Measurements from ENCODE around the gene MYOM1. TPM values are rescaled to one million over a fixed set of nuclear protein-coding genes. Genes with fewer than 3 reads are reported as not detected.

Gene MYOM1
- total RNA-seq, 1 donor from 2014 or later = 1.1 TPM

GRCh38 chr18:3118195-3119010, 101.4 kb downstream of the MYOM1 start:
- H3K27ac Mint-ChIP-seq = no peak overlapping the region
- DNase-seq (ENCODE audit: low spot score, unreplicated experiment) = no peak
- TF ChIP-seq CTCF (IDR thresholded peaks at IDR 0.05; ENCODE audit: unreplicated experiment) = no peak
- H3K27me3 Mint-ChIP-seq = peaks cover 2% of the 10 kb centered on the region
- no peak overlapping the region for H3K4me3 Mint-ChIP-seq (ENCODE audit: low read depth)
- peaks cover 4% of the 10 kb centered on the region for H3K9me3 Mint-ChIP-seq (ENCODE audit: low read depth)
- H3K36me3 Mint-ChIP-seq (ENCODE audit: insufficient read depth) = no peaks in the 10 kb centered on the region
- peaks cover 9% of the 10 kb centered on the region for H3K4me1 Mint-ChIP-seq (ENCODE audit: low read depth)

GRCh38 chr18:3117493-3118192, 102.1 kb downstream of the MYOM1 start:
- no peak overlapping the region for H3K27ac Mint-ChIP-seq
- H3K9me3 Mint-ChIP-seq (ENCODE audit: low read depth) = peaks cover 4% of the 10 kb centered on the region
- H3K4me1 Mint-ChIP-seq (ENCODE audit: low read depth) = peaks cover 9% of the 10 kb centered on the region
- peaks cover 2% of the 10 kb centered on the region for H3K27me3 Mint-ChIP-seq
- DNase-seq (ENCODE audit: low spot score, unreplicated experiment) = no peak
- H3K36me3 Mint-ChIP-seq (ENCODE audit: insufficient read depth) = no peaks in the 10 kb centered on the region
- TF ChIP-seq CTCF (IDR thresholded peaks at IDR 0.05; ENCODE audit: unreplicated experiment) = no peak
- no peak overlapping the region for H3K4me3 Mint-ChIP-seq (ENCODE audit: low read depth)

- DNase-seq (ENCODE audit: low spot score, unreplicated experiment) = no peak
- H3K36me3 Mint-ChIP-seq (ENCODE audit: insufficient read depth) = no peaks in the 10 kb centered on the region
- no peak overlapping the region for H3K4me3 Mint-ChIP-seq (ENCODE audit: low read depth)
- peaks cover 9% of the 10 kb centered on the region for H3K4me1 Mint-ChIP-seq (ENCODE audit: low read depth)
- no peaks in the 10 kb centered on the region for H3K9me3 Mint-ChIP-seq (ENCODE audit: low read depth)
- peaks cover 2% of the 10 kb centered on the region for H3K27me3 Mint-ChIP-seq
- H3K27ac Mint-ChIP-seq = no peak overlapping the region
- no peak for TF ChIP-seq CTCF (IDR thresholded peaks at IDR 0.05; ENCODE audit: unreplicated experiment)
Measured at GRCh38 chr18:3115447-3116030, 104.2 kb downstream of the MYOM1 start.

DNA sequence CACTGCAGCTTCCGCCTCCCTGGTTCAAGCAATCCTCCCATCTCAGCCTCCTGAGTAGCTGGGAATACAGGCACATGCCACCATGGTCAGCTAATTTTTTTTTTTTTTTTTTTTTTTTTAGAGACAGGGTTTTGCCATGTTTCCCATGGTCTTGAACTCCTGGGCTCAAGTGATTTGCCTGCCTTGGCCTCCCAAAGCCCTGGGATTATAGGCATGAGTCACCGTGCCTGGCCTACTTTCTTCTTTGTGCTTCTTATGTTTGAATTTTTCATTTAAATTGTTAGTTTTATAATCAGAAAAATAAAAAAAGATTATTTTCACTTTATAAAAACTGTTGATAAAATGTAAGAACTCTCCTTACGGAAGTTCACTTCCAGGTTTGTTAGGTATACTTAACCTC, 105.3 kb downstream of the MYOM1 start:
- no peak overlapping the region for H3K4me3 Mint-ChIP-seq (ENCODE audit: low read depth)
- no peak overlapping the region for H3K27ac Mint-ChIP-seq
- peaks cover 12% of the 10 kb centered on the region for H3K4me1 Mint-ChIP-seq (ENCODE audit: low read depth)
- no peak for TF ChIP-seq CTCF (IDR thresholded peaks at IDR 0.05; ENCODE audit: unreplicated experiment)
- H3K9me3 Mint-ChIP-seq (ENCODE audit: low read depth) = no peaks in the 10 kb centered on the region
- H3K27me3 Mint-ChIP-seq = peaks cover 2% of the 10 kb centered on the region
- H3K36me3 Mint-ChIP-seq (ENCODE audit: insufficient read depth) = no peaks in the 10 kb centered on the region
- no peak for DNase-seq (ENCODE audit: low spot score, unreplicated experiment)

DNA sequence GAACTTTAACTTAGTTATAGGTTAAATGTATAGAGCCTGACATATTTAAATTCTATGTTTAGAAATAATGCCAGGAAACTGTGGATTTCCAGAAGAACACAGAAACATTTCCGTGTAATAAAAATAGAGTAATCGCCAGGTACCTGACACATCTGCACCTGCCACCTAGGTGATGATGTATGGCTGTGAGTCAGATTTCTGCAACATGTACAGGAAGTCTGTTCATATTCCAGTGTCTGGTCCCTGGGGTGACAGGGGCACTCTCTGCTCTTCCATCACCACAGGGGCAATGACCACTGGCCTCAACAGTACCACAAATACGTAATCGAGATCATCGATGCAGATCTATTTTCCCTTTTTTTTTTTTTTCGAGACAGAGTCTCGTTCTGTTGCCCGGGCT, 105.7 kb downstream of the MYOM1 start:
- Mint-ChIP-seq H3K27ac (no peak overlapping the region), H3K4me1 (ENCODE audit: low read depth) (peaks cover 8% of the 10 kb centered on the region)

More for the DNA sequence above, 105.7 kb downstream of the MYOM1 start:
- no peaks in the 10 kb centered on the region for H3K36me3 Mint-ChIP-seq (ENCODE audit: insufficient read depth)
- H3K27me3 Mint-ChIP-seq = peaks cover 2% of the 10 kb centered on the region
- no peak for TF ChIP-seq CTCF (IDR thresholded peaks at IDR 0.05; ENCODE audit: unreplicated experiment)
- DNase-seq (ENCODE audit: low spot score, unreplicated experiment) = no peak
- no peak overlapping the region for H3K4me3 Mint-ChIP-seq (ENCODE audit: low read depth)
- H3K9me3 Mint-ChIP-seq (ENCODE audit: low read depth) = no peaks in the 10 kb centered on the region

Measured in progenitor cell of endocrine pancreas (in vitro differentiated cells).